ENCODE measurements around the gene HSPBP1. TPM values are rescaled to one million over a fixed set of nuclear protein-coding genes. Genes with fewer than 3 reads are reported as not detected.

Gene HSPBP1
- total and polyA plus RNA-seq, 2 of the 13 experiments (the other 11 are each of a cell fraction or from before 2014, with no cell fraction given): 22.3 to 33.7 TPM

DNA sequence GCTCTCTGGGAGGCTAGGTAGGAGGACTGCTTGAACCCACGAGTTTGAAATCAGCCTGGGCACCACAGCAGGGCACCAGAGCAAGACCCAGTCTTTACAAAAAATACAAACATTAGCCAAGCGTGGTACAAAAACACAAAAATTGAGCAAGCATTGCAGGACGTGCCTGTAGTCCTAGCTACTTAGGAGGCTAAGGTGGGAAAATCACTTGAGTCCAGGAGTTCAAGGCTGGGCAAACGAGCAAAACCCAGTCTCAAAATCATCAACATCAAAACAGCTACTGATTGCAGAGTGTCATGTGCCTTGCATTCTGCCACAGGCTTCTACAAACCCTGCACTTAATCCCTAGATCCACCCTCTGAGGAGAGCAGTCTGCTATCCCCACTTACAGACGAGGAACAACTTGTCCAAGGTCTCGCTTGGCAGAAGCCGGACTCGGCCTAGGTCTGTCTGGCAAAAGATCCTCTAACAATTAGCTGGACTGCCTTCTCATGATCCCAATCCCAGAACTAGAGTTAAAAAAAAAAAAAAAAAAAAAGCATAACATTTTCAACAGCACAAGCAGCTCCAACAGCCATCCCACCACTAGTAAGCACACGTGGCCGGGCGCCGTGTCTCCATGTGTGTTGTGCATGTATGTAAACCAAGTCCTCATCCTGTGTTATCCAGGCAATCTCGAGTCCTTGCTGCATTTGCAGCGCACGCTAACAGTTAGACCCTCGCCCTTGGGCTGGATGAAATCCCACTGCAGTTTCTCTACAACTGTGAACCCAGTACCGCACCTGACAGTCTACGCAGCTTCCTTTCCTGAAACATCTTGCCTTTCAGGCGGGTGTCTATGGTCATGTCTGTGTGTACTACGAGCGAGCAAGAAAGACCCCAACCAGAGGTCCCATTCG, 23.1 kb downstream of the HSPBP1 start (continued):
- TF ChIP-seq NR2C2 (CRISPR knock-in tag; IDR thresholded peaks at IDR 0.05; ENCODE audit: borderline replicate concordance) (no peak), NFATC3 (CRISPR knock-in tag; IDR thresholded peaks at IDR 0.05) (no peak), RAD51 (IDR thresholded peaks at IDR 0.05; ENCODE audit: borderline replicate concordance) (no peak), TBX2 (CRISPR knock-in tag; IDR thresholded peaks at IDR 0.05; ENCODE audit: borderline replicate concordance) (peak; percentile 77; the same call in 1 of the 2 replicates), BHLHE40 (IDR thresholded peaks at IDR 0.05; ENCODE audit: low read length) (no peak), TBX3 (IDR thresholded peaks at IDR 0.05; ENCODE audit: borderline replicate concordance) (0 out of 2 replicates have a peak, but pooled peaks have one; percentile 14), HOXA3 (CRISPR knock-in tag; IDR thresholded peaks at IDR 0.05) (no peak), ZNF460 (CRISPR knock-in tag; IDR thresholded peaks at IDR 0.05; ENCODE audit: borderline replicate concordance) (no peak), ZNF772 (CRISPR knock-in tag; IDR thresholded peaks at IDR 0.05) (no peak), SSRP1 (CRISPR knock-in tag; IDR thresholded peaks at IDR 0.05) (no peak; the same call in 1 of the 2 replicates), KLF16 (CRISPR knock-in tag; IDR thresholded peaks at IDR 0.05) (peak in 1 of 2 experiments; percentile 20; a peak in 1 of 4 replicates), MBD4 (IDR thresholded peaks at IDR 0.05; ENCODE audit: borderline replicate concordance, low read length) (no peak), SOX13 (IDR thresholded peaks at IDR 0.05) (no peak), SOX13 (CRISPR knock-in tag; conservative IDR thresholded peaks at IDR 0.05 in 1 of 2, IDR thresholded peaks at IDR 0.05 in 1 of 2) (peak in 1 of 2 experiments; percentile 58; a peak in 1 of 4 replicates), GFI1 (CRISPR knock-in tag; IDR thresholded peaks at IDR 0.05; ENCODE audit: borderline replicate concordance) (no peak; the same call in 1 of the 2 replicates), ZIK1 (CRISPR knock-in tag; IDR thresholded peaks at IDR 0.05; ENCODE audit: borderline replicate concordance, low read depth) (peak; percentile 17; the same call in 1 of the 2 replicates), IKZF1 (IDR thresholded peaks at IDR 0.05) (no peak), ZNF30 (CRISPR knock-in tag; IDR thresholded peaks at IDR 0.05) (no peak), DMAP1 (CRISPR knock-in tag; IDR thresholded peaks at IDR 0.05) (no peak)
- TF ChIP-seq, protein P1, sequence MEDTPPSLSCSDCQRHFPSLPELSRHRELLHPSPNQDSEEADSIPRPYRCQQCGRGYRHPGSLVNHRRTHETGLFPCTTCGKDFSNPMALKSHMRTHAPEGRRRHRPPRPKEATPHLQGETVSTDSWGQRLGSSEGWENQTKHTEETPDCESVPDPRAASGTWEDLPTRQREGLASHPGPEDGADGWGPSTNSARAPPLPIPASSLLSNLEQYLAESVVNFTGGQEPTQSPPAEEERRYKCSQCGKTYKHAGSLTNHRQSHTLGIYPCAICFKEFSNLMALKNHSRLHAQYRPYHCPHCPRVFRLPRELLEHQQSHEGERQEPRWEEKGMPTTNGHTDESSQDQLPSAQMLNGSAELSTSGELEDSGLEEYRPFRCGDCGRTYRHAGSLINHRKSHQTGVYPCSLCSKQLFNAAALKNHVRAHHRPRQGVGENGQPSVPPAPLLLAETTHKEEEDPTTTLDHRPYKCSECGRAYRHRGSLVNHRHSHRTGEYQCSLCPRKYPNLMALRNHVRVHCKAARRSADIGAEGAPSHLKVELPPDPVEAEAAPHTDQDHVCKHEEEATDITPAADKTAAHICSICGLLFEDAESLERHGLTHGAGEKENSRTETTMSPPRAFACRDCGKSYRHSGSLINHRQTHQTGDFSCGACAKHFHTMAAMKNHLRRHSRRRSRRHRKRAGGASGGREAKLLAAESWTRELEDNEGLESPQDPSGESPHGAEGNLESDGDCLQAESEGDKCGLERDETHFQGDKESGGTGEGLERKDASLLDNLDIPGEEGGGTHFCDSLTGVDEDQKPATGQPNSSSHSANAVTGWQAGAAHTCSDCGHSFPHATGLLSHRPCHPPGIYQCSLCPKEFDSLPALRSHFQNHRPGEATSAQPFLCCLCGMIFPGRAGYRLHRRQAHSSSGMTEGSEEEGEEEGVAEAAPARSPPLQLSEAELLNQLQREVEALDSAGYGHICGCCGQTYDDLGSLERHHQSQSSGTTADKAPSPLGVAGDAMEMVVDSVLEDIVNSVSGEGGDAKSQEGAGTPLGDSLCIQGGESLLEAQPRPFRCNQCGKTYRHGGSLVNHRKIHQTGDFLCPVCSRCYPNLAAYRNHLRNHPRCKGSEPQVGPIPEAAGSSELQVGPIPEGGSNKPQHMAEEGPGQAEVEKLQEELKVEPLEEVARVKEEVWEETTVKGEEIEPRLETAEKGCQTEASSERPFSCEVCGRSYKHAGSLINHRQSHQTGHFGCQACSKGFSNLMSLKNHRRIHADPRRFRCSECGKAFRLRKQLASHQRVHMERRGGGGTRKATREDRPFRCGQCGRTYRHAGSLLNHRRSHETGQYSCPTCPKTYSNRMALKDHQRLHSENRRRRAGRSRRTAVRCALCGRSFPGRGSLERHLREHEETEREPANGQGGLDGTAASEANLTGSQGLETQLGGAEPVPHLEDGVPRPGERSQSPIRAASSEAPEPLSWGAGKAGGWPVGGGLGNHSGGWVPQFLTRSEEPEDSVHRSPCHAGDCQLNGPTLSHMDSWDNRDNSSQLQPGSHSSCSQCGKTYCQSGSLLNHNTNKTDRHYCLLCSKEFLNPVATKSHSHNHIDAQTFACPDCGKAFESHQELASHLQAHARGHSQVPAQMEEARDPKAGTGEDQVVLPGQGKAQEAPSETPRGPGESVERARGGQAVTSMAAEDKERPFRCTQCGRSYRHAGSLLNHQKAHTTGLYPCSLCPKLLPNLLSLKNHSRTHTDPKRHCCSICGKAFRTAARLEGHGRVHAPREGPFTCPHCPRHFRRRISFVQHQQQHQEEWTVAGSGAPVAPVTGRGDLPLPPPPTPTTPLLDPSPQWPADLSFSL (CRISPR knock-in tag; IDR thresholded peaks at IDR 0.05): no peak
- TF ChIP-seq, protein P2, sequence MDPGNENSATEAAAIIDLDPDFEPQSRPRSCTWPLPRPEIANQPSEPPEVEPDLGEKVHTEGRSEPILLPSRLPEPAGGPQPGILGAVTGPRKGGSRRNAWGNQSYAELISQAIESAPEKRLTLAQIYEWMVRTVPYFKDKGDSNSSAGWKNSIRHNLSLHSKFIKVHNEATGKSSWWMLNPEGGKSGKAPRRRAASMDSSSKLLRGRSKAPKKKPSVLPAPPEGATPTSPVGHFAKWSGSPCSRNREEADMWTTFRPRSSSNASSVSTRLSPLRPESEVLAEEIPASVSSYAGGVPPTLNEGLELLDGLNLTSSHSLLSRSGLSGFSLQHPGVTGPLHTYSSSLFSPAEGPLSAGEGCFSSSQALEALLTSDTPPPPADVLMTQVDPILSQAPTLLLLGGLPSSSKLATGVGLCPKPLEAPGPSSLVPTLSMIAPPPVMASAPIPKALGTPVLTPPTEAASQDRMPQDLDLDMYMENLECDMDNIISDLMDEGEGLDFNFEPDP (CRISPR knock-in tag; conservative IDR thresholded peaks at IDR 0.05): no peak
- TF ChIP-seq, protein P3, sequence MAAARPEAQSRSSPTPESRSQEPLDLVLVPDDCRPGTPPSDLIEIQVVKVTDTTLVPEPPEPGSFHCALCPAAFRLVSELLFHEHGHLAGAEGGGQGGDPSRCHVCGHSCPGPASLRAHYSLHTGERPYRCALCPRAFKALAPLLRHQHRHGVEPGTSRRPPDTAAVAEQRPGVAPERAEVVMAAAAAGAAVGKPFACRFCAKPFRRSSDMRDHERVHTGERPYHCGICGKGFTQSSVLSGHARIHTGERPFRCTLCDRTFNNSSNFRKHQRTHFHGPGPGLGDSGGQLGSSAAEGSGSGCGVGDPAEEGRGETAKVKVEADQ (CRISPR knock-in tag; IDR thresholded peaks at IDR 0.05; ENCODE audit: borderline replicate concordance): no peak

Measured in HepG2 (cell line).